ENCODE data around the gene PIGO. TPM values are rescaled to one million over a fixed set of nuclear protein-coding genes. Genes with fewer than 3 reads are reported as not detected.

Gene PIGO
- total and polyA plus RNA-seq, 2 of the 8 experiments (the other 6 are each of a cell fraction or from before 2014, with no cell fraction given), result 20.5 to 31.3 TPM

- Histone ChIP-seq H3K79me1 (ENCODE audit: low read depth, low read length) (peaks cover 9% of the 10 kb centered on the region), H2AFZ (ENCODE audit: low read length) (peak overlapping the region; percentile 73; the same call in 1 of the 2 replicates), H3K18ac (ENCODE audit: extremely low read depth, low read length) (no peak overlapping the region), H2BK15ac (ENCODE audit: low read length) (peak overlapping the region; percentile 48; the same call in 1 of the 2 replicates), H2BK120ac (replicated peaks; ENCODE audit: low read depth, low read length) (no peak overlapping the region), H3K56ac (replicated peaks; ENCODE audit: insufficient read length, low read depth, low read length) (no peak overlapping the region), H3K9me3 (ENCODE audit: insufficient read depth in 2 of 2, low read depth in 1 of 2, low read length in 1 of 2) (no peaks in the 10 kb centered on the region), H4K8ac (ENCODE audit: extremely low read depth, insufficient read depth, low read length) (no peak overlapping the region), H3K27ac (ENCODE audit: low read depth, low read length) (peak overlapping the region; percentile 82), H4K20me1 (replicated peaks in 1 of 2; ENCODE audit: control insufficient read depth in 1 of 2, insufficient read depth in 2 of 2, low read length in 2 of 2) (peaks cover 8 to 20% of the 10 kb centered on the region in 2 experiments), H3K4me3 (ENCODE audit: extremely low read depth in 1 of 4, insufficient read depth in 2 of 4, low read depth in 3 of 4, low read length in 4 of 4) (peak overlapping the region in 3 of 4 experiments; percentile 20 to 46 (median 30); a peak in 5 of 8 replicates), H3K23ac (ENCODE audit: insufficient read length) (no peak overlapping the region), H4K91ac (replicated peaks; ENCODE audit: insufficient read length, low read length) (no peak overlapping the region), H3K4me2 (ENCODE audit: insufficient read depth in 1 of 2, low read depth in 2 of 2, low read length in 2 of 2) (peak overlapping the region; percentile 65 to 76; a peak in 3 of 4 replicates), H3K9ac (replicated peaks in 1 of 4; ENCODE audit: extremely low read depth in 1 of 4, low read depth in 3 of 4, low read length in 3 of 4) (peak overlapping the region in 3 of 4 experiments; percentile 55 to 77 (median 60); a peak in 3 of 7 replicates), H4K5ac (ENCODE audit: insufficient read length, low read depth, low read length) (no peak overlapping the region), H3K79me2 (ENCODE audit: control insufficient read depth in 1 of 2, insufficient read depth in 2 of 2, low read length in 2 of 2) (peaks cover 34 to 50% of the 10 kb centered on the region in 2 experiments), H2BK12ac (ENCODE audit: low read depth, low read length) (peak overlapping the region; percentile 50; the same call in 1 of the 2 replicates), H3K14ac (ENCODE audit: insufficient read length) (no peak overlapping the region), H2AK5ac (ENCODE audit: low read depth, low read length) (peak overlapping the region; percentile 95), H3K4ac (replicated peaks; ENCODE audit: insufficient read length, low read depth, low read length) (peak overlapping the region; percentile 11), H2BK5ac (ENCODE audit: low read depth, low read length) (peak overlapping the region; percentile 74; the same call in 1 of the 2 replicates), H3K23me2 (ENCODE audit: low read depth, low read length) (peaks cover 5% of the 10 kb centered on the region; the same call in 1 of the 2 replicates), H3K36me3 (ENCODE audit: control insufficient read depth in 2 of 4, insufficient read depth in 4 of 4, low read length in 3 of 4) (peaks cover 19 to 42% (median 37%) of the 10 kb centered on the region in 4 experiments), H3K27me3 (replicated peaks in 1 of 4; ENCODE audit: control insufficient read depth in 3 of 4, extremely low read depth in 1 of 4, insufficient read depth in 3 of 4, low read length in 3 of 4) (no peaks in the 10 kb centered on the region), H2BK20ac (ENCODE audit: low read length) (no peak overlapping the region), H3K4me1 (replicated peaks in 1 of 4; ENCODE audit: control insufficient read depth in 3 of 4, insufficient read depth in 4 of 4, low read length in 3 of 4) (peaks cover 5 to 17% (median 7%) of the 10 kb centered on the region in 4 experiments)
- POLR2A ChIA-PET (ENCODE audit: partially characterized antibody), result interaction anchor here (1.8 to 17.6 kb wide), 2 partner anchors 26 to 45 kb away, joined by 8 to 440 read pairs; partner anchors contain the start of genes PIGO and STOML2
- CTCF ChIA-PET (ENCODE audit: partially characterized antibody), result interaction anchor here (1.3 to 3.1 kb wide), 2 partner anchors 21 to 23 kb away, joined by 5 to 8 read pairs; partner anchors contain the start of gene PIGO
- DNase-seq (ENCODE audit: low read depth in 1 of 2, low spot score in 2 of 2) (no peak), FAIRE-seq (no peak)
- WGBS, 2 experiments (ENCODE audit: extremely low coverage in 1 of 2, insufficient coverage in 1 of 2, insufficient read length in 1 of 2, insufficient replicate concordance in 2 of 2, low coverage in 1 of 2, low lambda C conversion rate in 2 of 2, missing lambda C conversion rate in 1 of 2), result 80% methylated on average over 2 of the region's 2 CpGs; no CpG with 5 or more reads in 1 of the 2 experiments
- TF ChIP-seq RXRA (IDR thresholded peaks at IDR 0.05; ENCODE audit: insufficient read depth, low read depth, low read length) (no peak), FOSL1 (IDR thresholded peaks at IDR 0.05; ENCODE audit: insufficient read depth, low read depth, low read length) (no peak), USF2 (IDR thresholded peaks at IDR 0.05; ENCODE audit: low read length) (no peak), JUND (IDR thresholded peaks at IDR 0.05; ENCODE audit: low read length) (no peak), JUN (IDR thresholded peaks at IDR 0.05; ENCODE audit: low read depth, low read length) (no peak), SIN3A (conservative IDR thresholded peaks at IDR 0.05 in 1 of 2, IDR thresholded peaks at IDR 0.05 in 1 of 2; ENCODE audit: low read depth in 1 of 2, low read length in 2 of 2) (no peak), TAF1 (IDR thresholded peaks at IDR 0.05; ENCODE audit: low read depth, low read length) (no peak), YY1 (IDR thresholded peaks at IDR 0.05; ENCODE audit: low read depth, low read length) (no peak), ZNF274 (IDR thresholded peaks at IDR 0.05; ENCODE audit: borderline replicate concordance, extremely low read depth, low read length) (no peak), KDM1A (IDR thresholded peaks at IDR 0.05; ENCODE audit: borderline replicate concordance, low read length) (no peak), EZH2 (IDR thresholded peaks at IDR 0.05; ENCODE audit: low read depth, low read length, severe bottlenecking) (no peak), SP4 (IDR thresholded peaks at IDR 0.05; ENCODE audit: low read length) (no peak)
Measured at GRCh38 chr9:35073279-35073612, 23.1 kb downstream of the PIGO start.
